Measurements from ENCODE around the gene SCG3. TPM values are rescaled to one million over a fixed set of nuclear protein-coding genes. Genes with fewer than 3 reads are reported as not detected.

The SCG3 gene
- total RNA-seq, 4 donors from 2014 or later = 0.23 to 1.2 (median 0.43) TPM

- Histone ChIP-seq H3K9me3 (no peaks in the 10 kb centered on the region), H3K4me3 (peak overlapping the region in 2 of 4 donors; percentile 82 to 95), H3K27ac (replicated peaks in 1 of 4) (peak overlapping the region; percentile 87 to 94 (median 90)), H3K36me3 (no peaks in the 10 kb centered on the region), H3K27me3 (no peaks in the 10 kb centered on the region), H3K4me1 (peaks cover 11 to 34% (median 28%) of the 10 kb centered on the region in 4 donors)
- DNase-seq (ENCODE audit: extremely low spot score) = peak; percentile 53
- intact Hi-C loops (cut with DNase I) = no loop called here
- TF ChIP-seq CTCF (IDR thresholded peaks at IDR 0.05) (no peak), EP300 (IDR thresholded peaks at IDR 0.05) (no peak), POLR2A (IDR thresholded peaks at IDR 0.05; ENCODE audit: low read depth) (no peak), POLR2AphosphoS5 (IDR thresholded peaks at IDR 0.05) (no peak)
- 65% methylated on average over 2 of the region's 2 CpGs for WGBS
Observed at GRCh38 chr15:51738553-51738952, 57.2 kb downstream of the SCG3 start.

DNA sequence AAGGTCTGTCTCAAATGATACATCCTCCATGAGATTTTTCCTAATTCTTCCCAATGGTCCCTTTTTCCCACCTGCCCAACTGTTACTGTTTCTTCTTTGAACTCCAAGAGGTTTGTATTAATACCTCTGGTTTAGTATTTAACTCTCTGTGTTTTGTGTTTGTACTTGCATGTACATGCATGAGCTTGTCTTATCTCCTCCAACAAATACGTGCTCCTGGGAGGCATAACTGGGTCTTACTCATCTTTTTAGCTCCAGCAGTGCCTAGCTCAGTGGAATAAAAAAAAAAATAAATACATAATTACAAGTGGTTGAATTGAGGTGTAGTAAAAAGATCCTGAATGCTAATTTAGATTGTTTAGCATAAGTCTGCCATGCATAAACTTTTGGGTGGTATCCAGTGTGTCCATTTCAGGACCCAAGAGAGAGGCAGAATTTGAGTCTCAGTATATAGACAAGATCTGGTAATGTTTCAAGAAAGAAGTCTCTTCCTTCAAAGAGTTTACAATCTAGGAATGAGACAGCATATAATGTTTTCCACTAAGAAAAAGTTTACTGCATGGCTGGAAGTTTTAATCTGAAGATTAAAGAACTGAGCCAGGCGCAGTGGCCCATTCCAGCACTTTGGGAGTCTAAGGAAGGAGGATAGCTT is 57.9 kb downstream of the SCG3 start:
- Histone ChIP-seq H3K4me3 (no peak overlapping the region), H3K27ac (replicated peaks in 1 of 4) (peak overlapping the region in 1 of 4 donors; percentile 94), H3K9me3 (no peaks in the 10 kb centered on the region), H3K27me3 (no peaks in the 10 kb centered on the region), H3K4me1 (peaks cover 11 to 34% (median 28%) of the 10 kb centered on the region in 4 donors), H3K36me3 (no peaks in the 10 kb centered on the region)
- peak; percentile 12 for DNase-seq (ENCODE audit: extremely low spot score)
- TF ChIP-seq POLR2AphosphoS5 (IDR thresholded peaks at IDR 0.05) (no peak), POLR2A (IDR thresholded peaks at IDR 0.05; ENCODE audit: low read depth) (no peak), EP300 (IDR thresholded peaks at IDR 0.05) (no peak), CTCF (IDR thresholded peaks at IDR 0.05) (no peak)
- intact Hi-C loops (cut with DNase I) = no loop called here
- 88% methylated on average over 2 of the region's 2 CpGs for WGBS

DNA sequence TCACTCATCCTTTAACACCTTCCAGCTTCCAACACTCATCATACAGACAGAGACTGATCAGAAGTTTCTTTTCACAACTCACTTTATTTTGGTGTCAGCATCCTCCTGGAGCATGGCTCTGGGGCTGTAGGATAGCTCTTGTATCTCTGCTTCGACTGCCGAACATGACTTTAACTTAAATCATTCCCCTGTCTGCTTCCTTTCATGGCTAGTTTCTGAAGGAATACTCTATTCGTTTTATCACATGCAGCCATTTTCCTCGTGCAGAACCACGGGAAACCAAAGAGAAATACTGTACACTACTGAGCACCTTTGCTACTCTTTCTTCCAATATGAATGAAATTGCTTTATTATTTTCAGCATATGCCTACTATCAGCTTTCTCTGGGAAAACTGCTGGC is 68.0 kb downstream of the SCG3 start:
- Histone ChIP-seq H3K27me3 (no peaks in the 10 kb centered on the region), H3K27ac (replicated peaks in 1 of 4) (no peak overlapping the region), H3K36me3 (no peaks in the 10 kb centered on the region), H3K4me3 (no peak overlapping the region), H3K4me1 (peaks cover 14 to 20% (median 18%) of the 10 kb centered on the region in 4 donors), H3K9me3 (no peaks in the 10 kb centered on the region)
- no peak for TF ChIP-seq CTCF (IDR thresholded peaks at IDR 0.05)
- WGBS = 89% methylated on average over 5 of the region's 5 CpGs
- DNase-seq (ENCODE audit: extremely low spot score) = peak; percentile 10
- intact Hi-C loops (cut with DNase I) = no loop called here

DNA sequence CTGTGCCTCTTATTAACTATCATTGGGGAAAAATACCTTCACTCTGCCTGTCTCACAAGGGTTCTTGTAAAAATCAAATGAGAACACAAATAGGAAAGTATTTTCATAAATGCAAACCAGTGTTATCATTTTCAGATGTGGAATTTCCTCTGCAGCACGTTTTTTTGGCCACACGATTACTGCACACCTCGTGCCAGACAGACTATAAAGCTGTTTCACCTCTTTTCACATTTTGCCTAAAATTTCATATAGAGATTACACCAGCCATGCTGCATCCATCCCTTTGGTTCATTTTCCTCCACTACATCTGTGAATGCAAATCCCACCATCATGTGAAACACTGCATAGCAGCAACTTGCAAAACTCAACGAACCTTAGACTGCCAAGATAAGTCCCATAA is 68.9 kb downstream of the SCG3 start:
- H3K9me3 ChIP-seq = no peaks in the 10 kb centered on the region
- no peaks in the 10 kb centered on the region for H3K36me3 ChIP-seq
- no peak overlapping the region for H3K4me3 ChIP-seq
- WGBS = 76% methylated on average over 4 of the region's 4 CpGs
- TF ChIP-seq POLR2AphosphoS5 (IDR thresholded peaks at IDR 0.05) (no peak), POLR2A (IDR thresholded peaks at IDR 0.05; ENCODE audit: low read depth) (no peak), CTCF (IDR thresholded peaks at IDR 0.05) (no peak), EP300 (IDR thresholded peaks at IDR 0.05) (no peak)
- H3K4me1 ChIP-seq = peaks cover 14 to 20% (median 20%) of the 10 kb centered on the region in 4 donors
- DNase-seq (ENCODE audit: extremely low spot score) = peak; percentile 12
- intact Hi-C loops (cut with DNase I) = no loop called here
- H3K27me3 ChIP-seq = no peaks in the 10 kb centered on the region
- no peak overlapping the region for H3K27ac ChIP-seq (replicated peaks in 1 of 4)
